Common myeloid progenitor, CD34-positive (primary cell): ENCODE results near the gene PTPRN2.

ENCODE experiments used
- CTCF ChIA-PET: fragments of 350-600 bp; sonication (Branson Sonifier 250); formaldehyde crosslinking; loops from one replicate; lab custom pipeline; 2021; ENCODE audit warnings: antibody characterized with exemption; lab: Charles Lee
- POLR2A ChIA-PET: fragments of 350-600 bp; sonication (Branson Sonifier 250); formaldehyde crosslinking; loops from one replicate; lab custom pipeline; 2021; ENCODE audit warnings: antibody characterized with exemption; lab: Charles Lee
- DNase-seq, 3 donors: peaks; one replicate each; pipeline versions ENCODE4 v3.0.0 to v3.0.0-alpha.2; 2013
- H3K27ac ChIP-seq, 2 experiments: 1 replicate in 1 of 2; 2 replicates in 1 of 2; pipeline ENCODE4 v1.7.0; 2013; ENCODE audit warnings: inconsistent platforms in 2 of 2, low read length in 2 of 2, mild to moderate bottlenecking in 2 of 2, low read depth in 1 of 2, moderate library complexity in 1 of 2; ENCODE audit not compliant: severe bottlenecking in 2 of 2, insufficient read depth in 1 of 2, poor library complexity in 1 of 2
- H3K27me3 ChIP-seq, 5 experiments: replicated peaks in 2 of 5; 1 replicate in 3 of 5; 2 replicates in 2 of 5; pipeline versions ENCODE4 v1.6.1 to v1.7.0; 2013; ENCODE audit warnings: low read length in 4 of 5, mild to moderate bottlenecking in 2 of 5, moderate library complexity in 2 of 5, inconsistent platforms in 1 of 5; ENCODE audit not compliant: insufficient read depth in 5 of 5, control insufficient read depth in 4 of 5
- H3K36me3 ChIP-seq, 4 experiments: 1 replicate in 2 of 4; 2 replicates in 2 of 4; pipeline versions ENCODE4 v1.6.1 to v1.7.0; 2013; ENCODE audit warnings: low read length in 3 of 4, control low read depth in 1 of 4, mild to moderate bottlenecking in 1 of 4; ENCODE audit not compliant: control insufficient read depth in 4 of 4, insufficient read depth in 4 of 4
- H3K4me1 ChIP-seq, 4 experiments: 1 replicate in 3 of 4; 2 replicates in 1 of 4; pipeline versions ENCODE4 v1.6.1 to v1.7.1; 2013; ENCODE audit warnings: low read length in 3 of 4, mild to moderate bottlenecking in 3 of 4, control low read depth in 1 of 4, inconsistent platforms in 1 of 4, moderate library complexity in 1 of 4; ENCODE audit not compliant: control insufficient read depth in 4 of 4, insufficient read depth in 4 of 4; ENCODE audit errors: control extremely low read depth in 1 of 4
- H3K4me3 ChIP-seq, 7 experiments: 1 replicate in 4 of 7; 2 replicates in 3 of 7; pipeline versions ENCODE4 v1.5.1 to v1.7.0; 2013; ENCODE audit warnings: mild to moderate bottlenecking in 7 of 7, low read length in 6 of 7, moderate library complexity in 6 of 7, inconsistent platforms in 2 of 7, low read depth in 2 of 7, control low read depth in 1 of 7; ENCODE audit not compliant: insufficient read depth in 4 of 7, control insufficient read depth in 1 of 7; ENCODE audit errors: extremely low read depth in 1 of 7
- H3K9me3 ChIP-seq, 5 experiments: 1 replicate in 4 of 5; 2 replicates in 1 of 5; pipeline versions ENCODE4 v1.6.1 to v1.7.1; 2013; ENCODE audit warnings: low read length in 4 of 5, mild to moderate bottlenecking in 2 of 5, inconsistent platforms in 1 of 5, low read depth in 1 of 5, moderate library complexity in 1 of 5; ENCODE audit not compliant: control insufficient read depth in 4 of 5, insufficient read depth in 2 of 5; ENCODE audit errors: control extremely low read depth in 1 of 5
- WGBS: methylation state at CpG from one replicate; pipeline ENCODE4 v1.1.5; 2013; ENCODE audit not compliant: insufficient coverage; 5-methylcytosine and 5-hydroxymethylcytosine counted together

PTPRN2 gene

DNA sequence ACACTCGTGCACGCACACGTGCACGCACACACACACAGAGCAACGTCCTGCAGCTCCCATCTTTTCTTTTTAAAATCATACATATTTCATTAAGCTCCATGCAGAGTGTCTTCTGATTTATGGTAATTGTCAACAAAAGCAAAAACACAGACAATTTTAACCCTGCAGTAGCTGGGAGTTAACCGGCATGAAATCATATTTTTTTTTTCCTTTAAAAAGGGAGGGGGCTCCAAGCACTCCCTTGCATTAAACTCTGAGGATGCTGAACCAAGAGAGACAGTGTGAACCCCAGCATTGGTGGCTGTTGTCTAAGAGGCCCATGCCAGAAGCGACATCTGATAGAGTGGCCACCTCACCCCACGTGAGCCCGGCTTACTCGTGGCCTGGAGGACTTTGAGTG, 708.2 kb downstream of the PTPRN2 start:
- CTCF ChIA-PET: interaction anchor here (1.0 kb wide), 1 partner anchor 47 kb away, joined by 3 read pairs; no protein-coding TSS in a partner anchor
- H3K9me3 ChIP-seq: peaks cover 2 to 15% (median 12%) of the 10 kb centered on the region in 5 experiments
- POLR2A ChIA-PET: interaction anchor here (0.8 kb wide), 1 partner anchor 56 kb away, joined by 4 read pairs; no protein-coding TSS in a partner anchor

DNA sequence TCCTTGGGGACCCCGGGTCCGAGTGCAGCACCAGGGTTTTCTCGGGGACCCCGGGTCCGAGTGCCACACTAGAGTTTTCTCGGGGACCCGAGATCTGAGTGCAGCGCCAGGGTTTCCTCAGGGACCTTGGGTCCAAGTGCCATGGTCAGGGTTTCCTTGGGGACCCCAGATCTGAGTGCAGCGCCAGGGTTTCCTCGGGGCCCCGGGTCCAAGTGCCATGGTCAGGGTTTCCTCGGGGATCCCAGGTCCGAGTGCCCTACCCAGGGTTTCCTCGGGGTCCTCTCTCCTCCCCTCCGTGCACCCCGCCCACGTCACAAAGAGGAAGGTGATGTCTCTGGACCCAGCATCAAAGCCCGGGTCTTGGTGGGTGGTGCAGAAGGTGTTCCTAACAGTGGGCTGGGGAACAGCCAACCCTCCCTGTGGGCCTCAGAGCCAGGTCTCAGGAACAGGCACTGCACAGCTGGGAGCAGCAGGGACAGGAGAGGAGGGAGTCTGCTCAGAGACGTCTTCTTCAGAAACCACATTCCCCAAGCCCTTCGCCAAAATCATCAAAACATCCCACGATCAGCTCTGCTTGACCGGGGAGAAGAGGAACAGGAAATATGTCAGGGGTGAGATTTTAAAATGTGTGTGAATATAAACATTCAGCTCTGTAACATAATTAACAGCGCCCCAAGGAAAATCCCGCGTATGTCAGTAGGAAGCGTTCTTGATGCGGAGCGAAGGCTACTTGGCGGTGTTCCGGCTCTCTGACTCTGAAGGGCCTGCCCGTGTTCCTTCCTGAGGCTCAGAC, 710.1 kb downstream of the PTPRN2 start:
- no peak for DNase-seq
- POLR2A ChIA-PET: no interaction called here
- WGBS: 85% methylated on average over 22 of the region's 31 CpGs
- Histone ChIP-seq H3K4me1 (peaks cover 0 to 7% (median 3%) of the 10 kb centered on the region in 4 experiments), H3K27ac (no peak overlapping the region), H3K36me3 (no peaks in the 10 kb centered on the region), H3K4me3 (no peak overlapping the region), H3K27me3 (peaks cover 0 to 6% (median 0%) of the 10 kb centered on the region in 5 experiments), H3K9me3 (peaks cover 2 to 5% (median 2%) of the 10 kb centered on the region in 5 experiments)
- CTCF ChIA-PET: interaction anchor here (0.9 to 1.0 kb wide), 2 partner anchors 241 to 443 kb away, joined by 3 to 4 read pairs; no protein-coding TSS in a partner anchor

More for the DNA sequence above, 708.2 kb downstream of the PTPRN2 start:
- peaks cover 0 to 7% (median 3%) of the 10 kb centered on the region in 4 experiments for H3K4me1 ChIP-seq
- H3K4me3 ChIP-seq: no peak overlapping the region
- no peaks in the 10 kb centered on the region for H3K36me3 ChIP-seq
- no peak for DNase-seq
- 86% methylated on average over 7 of the region's 10 CpGs for WGBS
- H3K27me3 ChIP-seq: peaks cover 0 to 5% (median 0%) of the 10 kb centered on the region in 5 experiments
- H3K27ac ChIP-seq: no peak overlapping the region

DNA sequence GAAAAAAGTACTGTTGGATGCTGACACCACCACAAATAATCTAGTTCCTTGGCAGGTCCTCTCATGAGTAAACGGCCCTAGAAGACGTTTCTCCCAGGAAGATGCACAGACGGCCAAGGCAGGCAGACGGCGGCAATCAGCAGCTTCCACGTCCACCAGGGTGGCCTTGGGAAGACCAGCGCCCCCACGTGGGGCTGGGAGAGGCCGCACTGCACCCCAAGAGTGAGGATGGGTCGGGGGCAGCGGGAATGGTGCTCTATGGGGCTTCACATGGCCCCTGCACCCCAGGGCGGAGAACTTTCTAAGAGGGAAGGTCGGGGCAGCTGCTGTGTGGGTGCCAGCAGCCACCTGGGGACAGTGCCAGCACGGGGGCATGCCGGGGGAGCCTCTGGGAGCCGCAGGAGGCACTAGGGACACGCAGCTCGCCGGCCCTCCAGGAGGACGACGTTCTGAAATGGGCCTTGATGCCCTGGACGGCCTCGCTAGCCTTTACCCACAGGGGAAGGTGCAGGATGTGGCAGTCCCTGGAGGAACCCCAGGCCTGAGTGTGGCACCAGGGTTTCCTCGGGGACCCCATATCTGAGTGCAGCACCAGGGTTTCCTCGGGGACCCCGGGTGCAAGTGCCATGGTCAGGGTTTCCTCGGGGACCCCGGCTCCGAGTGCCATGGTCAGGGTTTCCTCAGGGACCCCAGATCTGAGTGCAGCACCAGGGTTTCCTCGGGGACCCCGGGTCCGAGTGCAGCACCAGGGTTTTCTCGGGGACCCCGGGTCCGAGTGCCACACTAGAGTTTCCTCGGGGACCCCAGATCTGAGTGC, 710.9 kb downstream of the PTPRN2 start:
- no peak overlapping the region for H3K27ac ChIP-seq
- no peak overlapping the region for H3K4me3 ChIP-seq
- H3K4me1 ChIP-seq: peaks cover 0 to 7% (median 3%) of the 10 kb centered on the region in 4 experiments
- ChIA-PET CTCF (interaction anchor here (1.0 kb wide), 1 partner anchor 14 kb away, joined by 3 read pairs; no protein-coding TSS in a partner anchor), POLR2A (interaction anchor here (0.6 kb wide), 1 partner anchor 1047 kb away, joined by 3 read pairs; no protein-coding TSS in a partner anchor)
- H3K9me3 ChIP-seq: peaks cover 0 to 2% (median 0%) of the 10 kb centered on the region in 5 experiments
- no peak for DNase-seq
- WGBS: 82% methylated on average over 34 of the region's 36 CpGs
- H3K27me3 ChIP-seq: peaks cover 0 to 6% (median 0%) of the 10 kb centered on the region in 5 experiments
- no peaks in the 10 kb centered on the region for H3K36me3 ChIP-seq

DNA sequence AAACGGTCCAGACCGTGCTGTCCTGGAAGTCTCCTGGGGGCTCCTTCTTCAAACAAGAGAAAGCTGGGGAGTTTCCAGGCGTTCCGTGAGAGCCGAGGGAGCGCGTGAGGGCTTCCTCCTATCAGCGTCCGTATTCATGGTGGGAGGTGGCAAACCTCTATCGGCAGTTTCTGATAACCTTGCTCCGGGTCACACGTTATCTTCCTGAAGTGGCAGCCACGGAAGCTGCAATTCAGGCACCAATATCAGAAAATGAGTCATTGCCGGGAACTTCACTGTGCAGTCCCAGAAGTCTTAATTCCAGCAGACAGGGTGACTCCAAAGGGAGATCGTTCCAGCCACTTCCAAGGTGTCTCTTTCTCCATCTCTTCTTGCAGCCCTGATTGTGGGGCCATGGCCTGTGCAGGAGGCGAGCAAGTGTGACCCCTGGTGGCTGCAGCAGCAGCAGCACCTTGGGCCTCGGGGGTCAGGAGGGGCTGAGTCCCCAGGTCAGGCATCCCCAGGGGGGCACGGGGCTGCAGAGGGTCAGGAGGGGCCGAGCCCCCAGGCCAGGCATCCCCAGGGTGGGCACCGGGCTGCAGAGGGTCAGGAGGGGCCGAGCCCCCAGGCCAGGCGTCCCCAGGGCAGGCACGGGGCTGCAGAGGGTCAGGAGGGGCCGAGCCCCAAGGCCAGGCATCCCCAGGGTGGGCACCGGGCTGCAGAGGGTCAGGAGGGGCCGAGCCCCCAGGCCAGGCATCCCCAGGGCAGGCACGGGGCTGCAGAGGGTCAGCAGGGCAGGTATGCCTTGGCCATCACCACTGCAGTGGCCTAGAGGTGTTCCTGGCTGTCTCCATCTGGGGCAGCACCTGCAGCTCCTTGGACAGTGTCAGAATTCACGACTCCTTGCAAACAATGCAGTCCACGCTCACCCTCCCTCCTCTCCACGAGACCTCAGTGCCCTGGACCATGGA, 712.1 kb downstream of the PTPRN2 start:
- Histone ChIP-seq H3K9me3 (no peaks in the 10 kb centered on the region), H3K36me3 (no peaks in the 10 kb centered on the region), H3K27me3 (peaks cover 0 to 6% (median 4%) of the 10 kb centered on the region in 5 experiments), H3K4me3 (peak overlapping the region in 1 of 7 experiments; percentile 57), H3K4me1 (peaks cover 0 to 7% (median 3%) of the 10 kb centered on the region in 4 experiments), H3K27ac (no peak overlapping the region)
- DNase-seq: peak; percentile 39 to 66 (median 57)
- POLR2A ChIA-PET: interaction anchor here (0.5 kb wide), 1 partner anchor 98 kb away, joined by 3 read pairs; no protein-coding TSS in a partner anchor
- CTCF ChIA-PET: interaction anchor here (0.8 to 1.2 kb wide), 3 partner anchors 15 to 269 kb away, joined by 3 to 4 read pairs (median 3); no protein-coding TSS in a partner anchor
- WGBS: 36% methylated on average over 30 of the region's 30 CpGs

DNA sequence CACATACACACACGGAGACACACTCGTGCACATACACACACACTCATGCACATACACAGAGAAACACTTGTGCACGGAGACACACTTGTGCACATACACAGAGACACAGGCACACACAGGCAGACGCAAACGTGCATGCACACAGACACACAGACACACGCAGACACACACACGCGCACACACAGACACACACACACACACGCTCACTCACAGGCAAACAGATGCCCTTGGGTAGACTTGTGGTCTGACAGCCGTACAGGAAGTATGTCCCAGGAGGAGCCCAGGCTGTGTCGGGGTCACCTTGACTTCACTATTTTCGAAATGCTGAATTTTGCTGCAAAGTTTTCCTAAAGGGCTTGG, 712.8 kb downstream of the PTPRN2 start:
- Histone ChIP-seq H3K36me3 (no peaks in the 10 kb centered on the region), H3K9me3 (peaks cover 0 to 2% (median under 1%) of the 10 kb centered on the region in 5 experiments), H3K27me3 (peaks cover 0 to 6% (median 4%) of the 10 kb centered on the region in 5 experiments), H3K4me3 (peak overlapping the region in 1 of 7 experiments; percentile 57), H3K27ac (no peak overlapping the region), H3K4me1 (peaks cover 0 to 7% (median 3%) of the 10 kb centered on the region in 4 experiments)
- ChIA-PET CTCF (interaction anchor here (0.8 to 1.4 kb wide), 3 partner anchors 56 to 441 kb away, joined by 3 to 4 read pairs (median 4); no protein-coding TSS in a partner anchor), POLR2A (no interaction called here)
- 77% methylated on average over 11 of the region's 12 CpGs for WGBS
- DNase-seq: peak; percentile 3 to 60 (median 57)
